WERI-Rb-1 (cell line): ENCODE results near the gene FN1.

Experiments used
- DNase-seq: peaks from one replicate; pipeline ENCODE4 v3.0.0-alpha.2; 2020
- H3K27ac ChIP-seq: fragments of 250-450 bp; sonication (Bioruptor Pico); 2 replicates; pipeline ENCODE4 v1.5.1; 2020; ENCODE audit warnings: mild to moderate bottlenecking, moderate library complexity
- H3K27me3 ChIP-seq: fragments of 250-450 bp; sonication (Bioruptor Pico); 2 replicates; pipeline ENCODE4 v1.5.1; 2021; ENCODE audit warnings: mild to moderate bottlenecking, low read depth, moderate library complexity; ENCODE audit not compliant: insufficient read depth, severe bottlenecking
- H3K36me3 ChIP-seq: fragments of 250-450 bp; sonication (Bioruptor Pico); 2 replicates; pipeline ENCODE4 v1.5.1; 2020; ENCODE audit warnings: mild to moderate bottlenecking, moderate library complexity
- H3K4me3 ChIP-seq: 2 replicates; pipeline ENCODE4 v1.5.1; 2011; ENCODE audit warnings: low read depth, mild to moderate bottlenecking, control low read depth, low read length
- H3K9me3 ChIP-seq: fragments of 250-450 bp; sonication (Bioruptor Pico); 2 replicates; pipeline ENCODE4 v1.5.1; 2021; ENCODE audit warnings: mild to moderate bottlenecking, moderate library complexity; ENCODE audit not compliant: severe bottlenecking
- TF ChIP-seq, protein P1 (sequence below): IDR thresholded peaks from 2 replicates; pipeline ENCODE4 v1.5.1; 2011; ENCODE audit warnings: low read depth, mild to moderate bottlenecking, control low read depth, inconsistent platforms, low read length

FN1 gene

DNA sequence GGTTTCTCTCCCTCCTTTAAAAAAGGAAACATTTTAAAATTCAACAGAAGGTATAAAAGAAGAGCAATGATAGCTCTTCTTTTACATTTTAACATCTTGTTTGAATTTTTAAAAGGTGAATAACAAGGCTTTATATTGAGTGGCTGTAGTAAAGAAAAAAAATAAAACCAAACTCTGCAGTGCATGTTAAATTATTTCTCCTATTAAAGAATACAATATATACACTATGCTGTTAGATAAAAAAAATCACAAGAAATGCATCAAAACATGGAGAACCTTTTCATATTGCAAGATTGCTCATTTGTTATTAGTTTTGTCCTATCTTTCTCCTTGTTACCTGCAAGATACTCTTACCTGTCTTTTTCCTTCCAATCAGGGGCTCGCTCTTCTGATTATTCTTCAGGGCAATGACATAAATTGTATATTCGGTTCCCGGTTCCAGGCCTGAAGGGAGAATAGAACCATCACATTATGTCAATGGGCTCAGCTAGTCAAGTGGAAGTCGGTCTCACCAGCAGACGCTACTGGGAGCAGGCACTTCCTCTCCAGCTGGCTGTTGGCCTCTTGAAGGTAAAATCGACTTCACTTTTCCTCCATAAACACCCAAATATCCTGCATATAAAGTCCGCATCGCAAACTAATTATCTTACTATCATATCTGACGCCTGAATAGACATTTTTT is 62.8 kb downstream of the FN1 start:
- H3K9me3 ChIP-seq, result no peaks in the 10 kb centered on the region
- H3K36me3 ChIP-seq, result no peaks in the 10 kb centered on the region
- TF ChIP-seq, protein P1, sequence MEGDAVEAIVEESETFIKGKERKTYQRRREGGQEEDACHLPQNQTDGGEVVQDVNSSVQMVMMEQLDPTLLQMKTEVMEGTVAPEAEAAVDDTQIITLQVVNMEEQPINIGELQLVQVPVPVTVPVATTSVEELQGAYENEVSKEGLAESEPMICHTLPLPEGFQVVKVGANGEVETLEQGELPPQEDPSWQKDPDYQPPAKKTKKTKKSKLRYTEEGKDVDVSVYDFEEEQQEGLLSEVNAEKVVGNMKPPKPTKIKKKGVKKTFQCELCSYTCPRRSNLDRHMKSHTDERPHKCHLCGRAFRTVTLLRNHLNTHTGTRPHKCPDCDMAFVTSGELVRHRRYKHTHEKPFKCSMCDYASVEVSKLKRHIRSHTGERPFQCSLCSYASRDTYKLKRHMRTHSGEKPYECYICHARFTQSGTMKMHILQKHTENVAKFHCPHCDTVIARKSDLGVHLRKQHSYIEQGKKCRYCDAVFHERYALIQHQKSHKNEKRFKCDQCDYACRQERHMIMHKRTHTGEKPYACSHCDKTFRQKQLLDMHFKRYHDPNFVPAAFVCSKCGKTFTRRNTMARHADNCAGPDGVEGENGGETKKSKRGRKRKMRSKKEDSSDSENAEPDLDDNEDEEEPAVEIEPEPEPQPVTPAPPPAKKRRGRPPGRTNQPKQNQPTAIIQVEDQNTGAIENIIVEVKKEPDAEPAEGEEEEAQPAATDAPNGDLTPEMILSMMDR, result no peak
- no peak overlapping the region for H3K27ac ChIP-seq
- no peak for DNase-seq
- no peak overlapping the region for H3K4me3 ChIP-seq
- H3K27me3 ChIP-seq, result no peaks in the 10 kb centered on the region

DNA sequence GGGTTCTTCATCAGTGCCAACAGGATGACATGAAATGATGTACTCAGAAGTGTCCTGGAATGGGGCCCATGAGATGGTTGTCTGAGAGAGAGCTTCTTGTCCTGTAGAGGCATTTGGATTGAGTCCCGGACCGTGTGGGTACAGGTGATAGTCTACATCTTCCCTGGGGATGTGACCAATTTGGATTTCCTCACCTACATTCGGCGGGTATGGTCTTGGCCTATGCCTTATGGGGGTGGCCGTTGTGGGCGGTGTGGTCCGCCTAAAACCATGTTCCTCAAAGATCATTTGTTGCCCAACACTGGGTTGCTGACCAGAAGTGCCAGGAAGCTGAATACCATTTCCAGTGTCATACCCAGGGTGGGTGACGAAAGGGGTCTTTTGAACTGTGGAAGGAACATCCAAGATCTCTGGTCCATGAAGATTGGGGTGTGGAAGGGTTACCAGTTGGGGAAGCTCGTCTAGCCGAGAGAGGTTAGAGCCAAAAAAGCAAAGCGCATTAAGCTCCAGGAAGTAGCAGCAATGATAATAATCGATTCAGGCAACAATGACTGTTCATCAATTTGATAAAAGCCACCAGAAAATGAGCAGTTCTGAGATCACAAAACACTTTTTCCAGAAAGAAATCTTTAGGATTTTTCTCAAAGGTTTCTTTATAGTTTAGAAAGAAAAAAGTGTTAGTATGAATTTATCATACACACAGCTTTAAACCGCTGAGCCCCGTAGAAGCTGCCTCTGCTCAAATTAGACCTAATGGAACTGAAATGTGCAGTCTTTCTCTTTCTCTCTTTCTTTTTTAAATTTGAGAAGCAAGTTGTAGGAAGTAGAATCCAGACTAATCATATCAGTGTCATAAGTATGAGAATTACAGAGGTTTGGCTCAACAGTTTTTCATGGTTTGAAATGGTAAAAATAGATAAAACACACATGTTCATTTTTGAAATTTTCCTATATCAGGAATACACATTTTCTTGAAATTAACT is 63.7 kb downstream of the FN1 start:
- TF ChIP-seq, protein P1, result no peak
- Histone ChIP-seq H3K36me3 (no peaks in the 10 kb centered on the region), H3K27me3 (no peaks in the 10 kb centered on the region), H3K27ac (no peak overlapping the region), H3K4me3 (no peak overlapping the region), H3K9me3 (no peaks in the 10 kb centered on the region)
- no peak for DNase-seq

DNA sequence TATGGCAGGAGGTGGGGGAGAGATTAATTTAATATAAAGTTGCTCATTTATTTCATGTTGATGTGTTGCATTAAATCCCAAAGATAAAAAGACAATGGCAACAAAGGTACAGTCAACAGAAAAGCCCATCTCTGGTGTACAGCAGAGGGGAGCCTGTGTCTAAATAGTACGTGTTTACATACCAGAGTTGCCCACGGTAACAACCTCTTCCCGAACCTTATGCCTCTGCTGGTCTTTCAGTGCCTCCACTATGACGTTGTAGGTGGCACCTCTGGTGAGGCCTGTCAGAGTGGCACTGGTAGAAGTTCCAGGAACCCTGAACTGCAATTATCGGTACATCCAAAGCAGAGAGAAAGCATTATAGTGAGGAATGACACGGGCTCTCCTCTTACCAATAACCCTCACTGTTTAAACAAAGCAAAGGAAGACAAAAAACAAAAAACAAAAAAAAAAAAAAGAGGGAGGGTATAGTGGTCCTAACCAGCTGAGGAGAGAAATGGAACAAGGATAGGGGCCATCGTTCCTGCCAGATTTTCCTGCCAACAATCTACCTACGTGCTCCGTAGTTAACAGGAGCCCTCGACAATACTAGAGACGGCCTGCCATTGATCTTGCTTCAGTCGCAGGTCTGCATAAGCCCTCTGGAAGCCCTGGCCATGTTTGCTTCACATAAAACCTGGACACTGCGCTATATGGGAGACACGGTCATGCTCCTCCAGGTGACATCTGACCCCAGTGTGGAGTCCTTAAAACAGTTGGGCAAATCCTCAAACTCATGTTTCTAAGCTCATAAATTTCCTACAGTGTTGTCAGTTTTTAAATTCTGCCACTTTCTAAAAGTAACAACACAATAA is 65.5 kb downstream of the FN1 start:
- Histone ChIP-seq H3K9me3 (no peaks in the 10 kb centered on the region), H3K27ac (no peak overlapping the region), H3K4me3 (no peak overlapping the region), H3K36me3 (no peaks in the 10 kb centered on the region), H3K27me3 (no peaks in the 10 kb centered on the region)
- no peak for DNase-seq
- TF ChIP-seq, protein P1, result no peak

DNA sequence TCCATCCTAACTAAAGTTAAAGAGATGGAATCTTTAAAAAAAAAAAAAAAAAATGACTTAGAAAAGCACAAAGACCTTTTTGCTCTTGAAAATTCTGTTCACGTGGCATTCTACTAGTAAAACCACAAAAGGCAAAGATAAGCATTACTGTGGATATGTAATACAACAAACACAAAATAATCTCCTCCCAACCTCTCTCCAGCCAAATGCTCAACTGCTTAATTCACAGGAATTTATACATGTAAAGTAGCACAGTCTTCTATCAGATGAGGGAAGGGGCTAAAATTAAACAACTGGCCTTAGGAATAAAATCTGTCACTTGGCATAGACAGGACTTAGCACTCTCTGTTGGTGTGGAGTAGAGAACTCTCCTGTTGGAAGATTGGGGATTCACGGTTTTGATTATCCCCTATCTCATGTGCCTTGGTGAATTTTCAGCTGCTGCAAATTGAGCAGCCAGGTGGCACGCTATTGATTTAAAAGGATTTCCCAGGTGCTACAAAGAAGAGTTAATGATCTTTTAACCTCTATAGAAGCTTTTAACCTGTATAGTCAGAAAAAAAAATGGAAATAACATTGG is 66.6 kb downstream of the FN1 start:
- H3K27ac ChIP-seq, result no peak overlapping the region
- DNase-seq, result peak; percentile 39

DNA sequence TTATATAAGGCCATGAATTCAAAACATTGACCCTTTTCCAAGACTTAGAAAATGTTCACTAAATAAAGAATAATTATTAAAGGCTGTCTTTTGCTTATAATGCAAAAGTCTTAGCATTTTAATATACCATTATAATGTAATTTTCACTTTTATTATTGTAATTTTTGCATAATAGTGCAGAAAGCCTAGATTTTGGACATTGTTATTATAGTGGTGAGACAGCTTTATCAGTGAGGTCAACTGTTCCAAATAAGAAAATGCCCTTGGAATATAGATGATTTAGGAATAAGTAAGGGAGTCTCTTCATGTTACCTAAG is 67.4 kb downstream of the FN1 start:
- H3K27me3 ChIP-seq, result no peaks in the 10 kb centered on the region
- no peaks in the 10 kb centered on the region for H3K36me3 ChIP-seq
- TF ChIP-seq, protein P1, result no peak
- H3K4me3 ChIP-seq, result no peak overlapping the region
- DNase-seq, result no peak
- no peaks in the 10 kb centered on the region for H3K9me3 ChIP-seq
- no peak overlapping the region for H3K27ac ChIP-seq

More for the DNA sequence above, 66.6 kb downstream of the FN1 start:
- TF ChIP-seq, protein P1, result no peak
- no peak overlapping the region for H3K4me3 ChIP-seq
- H3K9me3 ChIP-seq, result no peaks in the 10 kb centered on the region
- no peaks in the 10 kb centered on the region for H3K36me3 ChIP-seq
- no peaks in the 10 kb centered on the region for H3K27me3 ChIP-seq
